ENCODE data around the gene NCKAP1. TPM values are rescaled to one million over a fixed set of nuclear protein-coding genes. Genes with fewer than 3 reads are reported as not detected.
A peak's percentile ranks its signal among the peaks of the same experiment; 100 is the strongest.

The NCKAP1 gene
- total RNA-seq, 1 experiment from 2014 or later: 76.2 TPM

DNA sequence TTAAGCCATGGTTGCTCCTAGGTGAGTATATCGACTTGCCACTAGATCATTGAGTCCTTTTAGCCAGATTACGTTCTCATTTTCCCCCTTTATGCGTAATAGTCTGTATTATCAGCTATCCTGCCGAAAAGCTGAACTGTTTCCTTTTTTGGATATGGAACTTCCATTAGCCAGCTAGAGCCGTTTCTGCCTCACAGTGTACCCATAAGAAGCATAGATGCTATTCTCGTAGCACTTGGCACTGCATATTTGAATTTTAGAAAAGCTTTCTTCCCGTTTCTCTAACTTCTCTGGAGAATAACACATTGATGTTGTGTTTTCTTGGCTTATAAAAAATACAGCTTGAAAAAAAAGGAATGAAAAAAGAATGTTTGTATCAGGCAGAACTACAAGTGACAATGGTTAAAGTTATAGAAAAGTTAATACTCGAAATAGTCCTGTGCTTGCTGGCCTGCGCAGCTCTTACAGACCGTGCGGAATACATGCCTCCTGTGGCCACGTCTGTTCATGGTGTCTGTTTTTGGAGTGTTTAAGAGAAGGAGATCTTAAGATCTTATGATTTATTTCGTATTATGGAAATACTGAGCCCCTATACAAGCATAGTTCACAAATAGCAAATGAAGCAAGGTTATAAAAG, 41.0 kb upstream of the NCKAP1 start:
- intact Hi-C loops (cut with micrococcal nuclease): no loop called here
- Histone ChIP-seq H2AFZ (ENCODE audit: low read length) (peak overlapping the region; percentile 88), H3K9ac (ENCODE audit: low read length) (peak overlapping the region; percentile 55), H3K4me2 (ENCODE audit: low read length) (peak overlapping the region; percentile 87), H3K79me2 (ENCODE audit: low read length) (no peaks in the 10 kb centered on the region), H3F3A (ENCODE audit: low read length, unreplicated experiment) (no peaks in the 10 kb centered on the region), H4K20me1 (ENCODE audit: low read length) (no peaks in the 10 kb centered on the region), H3K9me3 (ENCODE audit: low read length) (no peaks in the 10 kb centered on the region), H3K27ac (ENCODE audit: low read length) (0 out of 2 replicates have a peak overlapping the region, but pooled peaks have one; percentile 12), H3K4me3 (ENCODE audit: low read length) (peak overlapping the region; percentile 80), H3K9me2 (replicated peaks; ENCODE audit: low read length) (no peaks in the 10 kb centered on the region), H3K27me3 (ENCODE audit: low read length) (no peaks in the 10 kb centered on the region), H3K36me3 (ENCODE audit: low read depth, low read length) (no peaks in the 10 kb centered on the region), H3K4me1 (ENCODE audit: insufficient read depth, low read length) (peaks cover 13% of the 10 kb centered on the region)
- ATAC-seq: peak; percentile 51
- no peak for DNase-seq
- TF ChIP-seq EZH2phosphoT487 (IDR thresholded peaks at IDR 0.05; ENCODE audit: borderline replicate concordance, low read length) (no peak), EZH2 (IDR thresholded peaks at IDR 0.05; ENCODE audit: low read length, unreplicated experiment) (no peak)
- TF ChIP-seq, protein P1, sequence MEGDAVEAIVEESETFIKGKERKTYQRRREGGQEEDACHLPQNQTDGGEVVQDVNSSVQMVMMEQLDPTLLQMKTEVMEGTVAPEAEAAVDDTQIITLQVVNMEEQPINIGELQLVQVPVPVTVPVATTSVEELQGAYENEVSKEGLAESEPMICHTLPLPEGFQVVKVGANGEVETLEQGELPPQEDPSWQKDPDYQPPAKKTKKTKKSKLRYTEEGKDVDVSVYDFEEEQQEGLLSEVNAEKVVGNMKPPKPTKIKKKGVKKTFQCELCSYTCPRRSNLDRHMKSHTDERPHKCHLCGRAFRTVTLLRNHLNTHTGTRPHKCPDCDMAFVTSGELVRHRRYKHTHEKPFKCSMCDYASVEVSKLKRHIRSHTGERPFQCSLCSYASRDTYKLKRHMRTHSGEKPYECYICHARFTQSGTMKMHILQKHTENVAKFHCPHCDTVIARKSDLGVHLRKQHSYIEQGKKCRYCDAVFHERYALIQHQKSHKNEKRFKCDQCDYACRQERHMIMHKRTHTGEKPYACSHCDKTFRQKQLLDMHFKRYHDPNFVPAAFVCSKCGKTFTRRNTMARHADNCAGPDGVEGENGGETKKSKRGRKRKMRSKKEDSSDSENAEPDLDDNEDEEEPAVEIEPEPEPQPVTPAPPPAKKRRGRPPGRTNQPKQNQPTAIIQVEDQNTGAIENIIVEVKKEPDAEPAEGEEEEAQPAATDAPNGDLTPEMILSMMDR (conservative IDR thresholded peaks at IDR 0.05; ENCODE audit: low read depth, low read length): no peak
- POLR2A ChIA-PET (ENCODE audit: unreplicated experiment): interaction anchor here (0.6 to 0.7 kb wide), 4 partner anchors 22 to 148 kb away, joined by 5 to 11 read pairs (median 8); partner anchors contain the start of gene NCKAP1
- BruUV-seq (replicated peaks): no TSS peak
- CTCF ChIA-PET: interaction anchor here (0.5 to 0.9 kb wide), 4 partner anchors 15 to 168 kb away, joined by 3 to 5 read pairs (median 4); no protein-coding TSS in a partner anchor

DNA sequence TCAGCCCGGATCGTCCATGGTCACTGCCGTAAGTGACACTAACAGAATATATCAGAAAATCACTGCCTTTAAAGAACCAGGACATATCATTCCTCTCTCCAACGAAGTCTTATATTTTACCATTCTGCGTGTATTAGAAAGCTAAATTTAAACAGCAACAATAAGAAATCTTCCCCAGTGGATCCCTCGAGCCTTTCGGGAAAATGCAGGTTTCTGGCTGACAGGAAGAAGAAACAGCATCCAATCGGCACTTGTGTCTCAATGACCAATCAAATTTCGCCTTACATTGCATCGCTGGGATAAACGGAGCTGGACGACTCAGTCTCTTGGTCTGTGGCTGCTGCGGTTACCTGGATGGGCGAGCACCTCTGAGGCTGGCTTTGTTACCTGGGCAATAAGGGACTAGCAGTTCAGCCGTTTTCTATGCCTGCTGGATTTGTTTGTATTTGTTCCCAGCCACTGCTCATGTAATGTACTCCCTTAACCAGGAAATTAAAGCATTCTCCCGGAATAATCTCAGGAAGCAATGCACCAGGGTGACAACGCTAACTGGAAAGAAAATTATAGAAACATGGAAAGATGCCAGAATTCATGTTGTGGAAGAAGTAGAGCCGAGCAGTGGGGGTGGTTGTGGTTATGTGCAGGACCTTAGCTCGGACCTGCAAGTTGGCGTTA, 40.3 kb upstream of the NCKAP1 start, which contains the start of gene DUSP19:
DUSP19 (plus strand) TSS at position 284 of the 675 bp plus-strand sequence; CDS start at position 471, 187 bp downstream.
- Histone ChIP-seq H4K20me1 (ENCODE audit: low read length) (no peaks in the 10 kb centered on the region), H3K4me1 (ENCODE audit: insufficient read depth, low read length) (peaks cover 13% of the 10 kb centered on the region), H3K79me2 (ENCODE audit: low read length) (no peaks in the 10 kb centered on the region), H3K9ac (ENCODE audit: low read length) (peak within 1 kb of the TSS; percentile 55), H2AFZ (ENCODE audit: low read length) (peak within 1 kb of the TSS; percentile 88), H3K9me2 (replicated peaks; ENCODE audit: low read length) (no peaks in the 10 kb centered on the region), H3K27ac (ENCODE audit: low read length) (0 out of 2 replicates have a peak within 1 kb of the TSS, but pooled peaks have one; percentile 12), H3K27me3 (ENCODE audit: low read length) (no peaks in the 10 kb centered on the region), H3F3A (ENCODE audit: low read length, unreplicated experiment) (no peaks in the 10 kb centered on the region), H3K4me3 (ENCODE audit: low read length) (peak within 1 kb of the TSS; percentile 80), H3K4me2 (ENCODE audit: low read length) (peak within 1 kb of the TSS; percentile 87), H3K9me3 (ENCODE audit: low read length) (no peaks in the 10 kb centered on the region), H3K36me3 (ENCODE audit: low read depth, low read length) (no peaks in the 10 kb centered on the region)
- DNase-seq: peak; percentile 99
- intact Hi-C loops (cut with micrococcal nuclease): loop anchor here (1.0 kb wide), 3 partner anchors 19 to 46 kb away; partner anchors contain the start of genes NCKAP1 and NUP35
- peak; percentile 94 for ATAC-seq
- no peak for TF ChIP-seq EZH2 (IDR thresholded peaks at IDR 0.05; ENCODE audit: low read length, unreplicated experiment)
- TF ChIP-seq EZH2phosphoT487 (IDR thresholded peaks at IDR 0.05; ENCODE audit: borderline replicate concordance, low read length): no peak
- TF ChIP-seq, protein P1 (conservative IDR thresholded peaks at IDR 0.05; ENCODE audit: low read depth, low read length): no peak
- CTCF ChIA-PET: interaction anchor here (0.5 to 0.9 kb wide), 4 partner anchors 16 to 167 kb away, joined by 3 to 5 read pairs (median 4); no protein-coding TSS in a partner anchor
- POLR2A ChIA-PET (ENCODE audit: unreplicated experiment): interaction anchor here (0.7 kb wide), 1 partner anchor 148 kb away, joined by 5 read pairs; no protein-coding TSS in a partner anchor
- TSS peak; percentile 91 for BruUV-seq (replicated peaks)
